ENCODE measurements around the gene ING1.
"Not testable (repeated sequence)": the region's sequence is repeated elsewhere in the genome, so short reads cannot be mapped to it uniquely, and the experiment has no call there.

ING1 gene, protein sequence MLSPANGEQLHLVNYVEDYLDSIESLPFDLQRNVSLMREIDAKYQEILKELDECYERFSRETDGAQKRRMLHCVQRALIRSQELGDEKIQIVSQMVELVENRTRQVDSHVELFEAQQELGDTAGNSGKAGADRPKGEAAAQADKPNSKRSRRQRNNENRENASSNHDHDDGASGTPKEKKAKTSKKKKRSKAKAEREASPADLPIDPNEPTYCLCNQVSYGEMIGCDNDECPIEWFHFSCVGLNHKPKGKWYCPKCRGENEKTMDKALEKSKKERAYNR

DNA sequence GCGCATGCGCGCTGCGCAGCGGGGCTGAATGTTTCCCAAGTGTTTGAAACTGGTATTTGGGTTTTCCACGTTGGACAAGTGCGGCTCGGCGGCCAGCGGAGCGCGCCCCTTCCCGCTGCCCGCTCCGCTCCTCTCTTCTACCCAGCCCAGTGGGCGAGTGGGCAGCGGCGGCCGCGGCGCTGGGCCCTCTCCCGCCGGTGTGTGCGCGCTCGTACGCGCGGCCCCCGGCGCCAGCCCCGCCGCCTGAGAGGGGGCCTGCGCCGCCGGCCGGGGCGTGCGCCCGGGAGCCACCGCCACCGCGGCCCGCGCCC is at the start of gene ING1:
Gene ING1 (plus strand): TSS at position 59 of the 311 bp plus-strand sequence. CDS start 450 bp downstream, outside the sequence.
- DNase-seq: no peak

DNA sequence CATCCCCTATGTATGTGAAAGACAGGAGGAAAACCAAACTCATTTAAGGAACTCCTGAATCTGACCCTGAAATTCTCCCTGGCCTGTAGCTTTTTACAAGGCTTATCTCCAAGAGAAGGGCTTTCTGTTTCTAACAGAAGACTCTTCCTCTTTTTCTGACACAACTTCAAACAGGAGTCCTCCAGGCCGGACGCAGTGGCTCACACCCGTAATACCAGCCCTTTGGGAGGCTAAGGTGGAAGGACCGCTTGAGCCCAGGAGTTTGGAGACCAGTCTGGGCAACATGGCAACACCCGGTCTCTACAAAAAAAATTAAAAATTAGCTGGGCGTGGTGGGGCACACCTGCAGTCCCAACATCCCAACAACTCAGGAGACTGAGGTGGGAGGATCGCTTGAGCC is 49.5 kb upstream of the ING1 start:
- peak; percentile 23 for DNase-seq

DNA sequence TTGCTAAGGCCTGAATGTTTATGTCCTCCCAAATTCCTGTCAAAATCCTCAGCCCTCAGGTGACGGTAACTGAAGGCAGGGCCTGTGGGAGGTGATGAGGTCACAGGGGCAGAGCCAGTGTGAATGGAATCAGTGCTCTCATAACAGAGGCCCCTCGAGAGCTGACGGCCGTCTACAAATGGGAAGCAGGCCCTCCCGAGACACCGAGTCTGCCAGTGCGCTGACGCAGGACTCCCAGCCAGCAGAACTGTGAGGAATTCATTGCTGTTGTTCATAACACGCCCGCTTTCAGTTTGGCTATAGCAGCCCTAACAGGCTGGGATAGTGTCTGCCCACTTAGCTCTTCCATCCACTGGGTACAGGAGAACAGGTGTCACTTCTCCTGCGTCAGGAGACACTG is 48.8 kb upstream of the ING1 start:
- DNase-seq: no peak

DNA sequence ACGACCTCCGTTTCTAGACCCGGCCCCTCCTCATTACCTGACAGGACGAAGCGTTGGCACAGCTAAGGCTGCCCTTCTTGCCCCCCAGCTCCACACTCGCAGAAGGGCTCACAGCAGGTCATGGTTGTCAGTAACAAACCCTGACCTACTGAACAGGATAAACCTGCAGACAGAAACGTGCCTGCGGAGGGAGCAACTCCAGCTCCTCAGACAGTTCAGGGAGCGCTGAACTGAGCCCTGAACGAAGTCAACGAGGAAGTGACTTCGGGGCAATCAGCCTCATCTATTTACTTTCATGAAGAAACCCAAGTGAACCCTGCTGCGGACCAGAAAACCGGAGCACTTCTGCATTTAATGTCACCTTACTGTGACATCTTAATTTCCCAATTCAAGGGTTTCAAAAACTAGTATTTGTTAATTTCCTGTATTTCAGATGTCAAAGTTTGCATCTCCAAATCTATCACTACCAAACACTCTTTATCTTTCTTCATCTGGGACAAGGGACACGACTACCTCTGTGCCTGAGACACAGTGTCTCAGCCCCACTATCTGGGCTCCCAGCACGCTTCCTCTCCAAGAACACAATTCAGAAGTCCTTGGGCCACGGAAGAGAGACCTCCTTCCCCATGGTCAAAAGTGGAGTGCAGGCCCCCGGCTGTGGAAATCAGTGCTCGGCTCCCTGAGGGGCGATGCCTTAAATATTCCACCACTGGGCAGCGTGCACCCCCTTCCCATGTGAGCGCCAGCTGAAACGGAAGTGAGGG is 47.8 kb upstream of the ING1 start:
- peak; percentile 70 for DNase-seq

DNA sequence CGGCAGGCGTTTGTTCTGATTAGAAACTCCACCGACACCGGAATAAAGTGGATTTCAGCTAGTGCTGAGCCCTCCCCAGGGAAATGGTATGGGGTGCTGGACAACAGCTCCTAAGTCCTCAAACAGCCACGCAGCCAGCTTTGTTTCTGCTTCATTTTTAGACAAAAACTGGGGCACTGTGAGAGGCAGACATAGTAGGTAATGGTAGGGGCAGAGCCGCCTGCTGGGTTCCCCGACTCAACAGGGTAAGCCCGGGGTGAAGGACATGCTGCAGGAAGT is 47.3 kb upstream of the ING1 start:
- no peak for DNase-seq

DNA sequence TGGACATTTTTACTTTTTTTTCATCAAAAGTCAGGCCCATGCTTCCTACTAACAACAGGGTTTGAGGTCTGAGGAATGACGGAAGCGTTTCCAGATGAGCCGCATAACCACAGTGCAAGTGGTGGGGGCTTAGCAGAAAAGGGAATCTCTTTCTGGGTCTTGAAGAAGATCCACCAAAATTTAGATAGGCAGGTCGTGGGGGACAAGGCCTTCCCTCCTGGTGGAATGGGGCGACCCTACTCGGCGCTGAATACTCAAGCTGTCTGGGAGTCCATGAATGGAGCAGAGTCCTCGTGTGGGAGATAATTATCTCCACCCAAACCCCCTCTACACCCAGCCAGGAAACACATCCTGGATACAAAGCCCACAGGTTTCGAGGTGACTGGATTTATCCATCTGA is 44.5 kb upstream of the ING1 start:
- no peak for DNase-seq

DNA sequence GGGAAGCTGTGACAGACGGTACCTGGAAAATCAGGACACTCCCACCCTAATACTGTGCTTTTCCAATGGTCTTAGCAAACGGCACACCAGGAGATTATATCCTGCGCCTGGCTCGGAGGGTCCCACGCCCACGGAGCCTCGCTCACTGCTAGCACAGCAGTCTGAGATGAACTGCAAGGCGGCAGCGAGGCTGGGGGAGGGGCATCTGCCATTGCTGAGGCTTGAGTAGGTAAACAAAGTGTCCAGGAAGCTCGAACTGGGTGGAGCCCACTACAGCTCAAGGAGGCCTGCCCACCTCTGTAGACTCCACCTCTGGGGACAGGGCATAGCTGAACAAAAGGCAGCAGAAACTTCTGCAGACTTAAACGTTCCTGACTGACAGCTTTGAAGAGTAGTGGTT is 43.7 kb upstream of the ING1 start:
- not testable (repeated sequence) for DNase-seq

DNA sequence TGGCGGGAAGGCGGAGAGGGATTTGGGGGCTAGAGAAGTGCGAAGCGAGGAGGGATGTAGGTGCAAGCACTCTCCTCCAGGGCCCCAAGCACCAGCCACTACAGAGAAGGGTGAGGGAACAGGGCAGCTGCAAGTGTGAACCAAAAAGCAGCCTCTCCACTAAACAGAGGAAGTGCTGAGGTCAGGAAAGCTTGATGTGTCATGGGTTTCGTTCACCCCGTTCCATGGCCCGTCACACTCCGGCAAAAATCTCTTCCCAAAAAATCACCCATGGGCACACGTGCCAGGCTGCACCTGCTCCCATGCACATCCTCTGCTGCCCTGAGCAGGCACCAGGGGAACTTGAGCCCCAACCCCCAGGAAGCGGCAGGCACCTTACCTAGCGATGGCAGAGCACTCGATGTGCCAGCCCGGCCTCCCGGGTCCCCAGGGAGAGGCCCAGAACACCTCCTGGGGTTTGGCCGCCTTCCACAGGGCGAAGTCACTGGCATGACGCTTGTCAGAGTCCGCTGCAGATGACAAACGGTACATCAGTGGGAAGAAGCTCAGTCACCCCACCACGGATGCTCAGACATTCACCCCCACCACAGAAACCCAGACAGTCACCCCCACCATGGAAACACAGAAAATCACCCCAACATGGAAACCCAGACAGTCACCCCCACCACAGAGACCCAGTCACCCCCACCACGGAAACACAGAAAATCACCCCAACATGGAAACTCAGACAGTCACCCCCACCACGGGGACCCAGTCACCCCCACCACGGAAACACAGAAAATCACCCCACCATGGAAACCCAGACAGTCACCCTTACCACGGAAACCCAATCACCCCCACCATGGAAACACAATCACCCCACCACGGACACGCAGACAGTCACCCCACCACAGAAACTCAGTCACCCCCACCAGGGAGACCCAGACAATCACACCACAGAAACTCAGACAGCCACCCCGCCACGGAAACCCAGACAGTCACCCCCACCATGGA is 36.6 kb upstream of the ING1 start:
- DNase-seq: no peak

DNA sequence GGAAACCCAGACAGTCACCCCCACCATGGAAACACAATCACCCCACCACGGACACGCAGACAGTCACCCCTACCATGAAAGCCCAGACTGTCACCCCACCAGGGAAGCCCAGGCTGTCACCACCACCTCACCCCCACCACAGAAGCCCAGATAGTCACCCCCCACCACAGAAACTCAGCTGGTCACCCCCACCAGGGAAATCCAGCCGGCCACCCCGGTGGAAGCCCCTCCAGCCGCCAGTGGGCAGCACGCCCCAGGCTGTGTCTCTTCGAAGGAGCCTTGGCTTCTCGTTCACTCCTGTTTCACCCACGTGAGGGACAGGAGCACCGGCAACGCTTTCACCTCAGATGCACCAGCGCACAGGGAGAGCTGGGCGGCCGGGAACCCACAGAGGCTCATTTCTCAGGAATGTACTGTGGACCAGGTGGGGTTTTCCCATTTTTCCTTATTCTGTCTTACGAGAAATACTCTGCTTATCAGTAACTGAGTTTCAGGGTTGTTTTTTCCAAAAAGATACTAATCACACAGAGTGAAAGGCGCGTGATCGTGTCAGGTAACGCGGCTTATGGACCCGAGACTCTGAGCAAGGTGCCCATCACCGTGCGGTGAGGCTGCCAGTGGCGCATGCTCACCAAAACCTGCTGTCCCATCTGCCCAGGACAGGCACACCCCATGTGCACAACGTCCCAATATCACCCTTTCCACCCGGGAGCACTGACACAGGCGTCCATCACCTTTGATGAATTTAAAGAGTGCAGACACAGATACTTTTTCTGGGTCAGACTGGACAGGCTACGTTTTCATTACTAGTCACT is 35.6 kb upstream of the ING1 start:
- no peak for DNase-seq

DNA sequence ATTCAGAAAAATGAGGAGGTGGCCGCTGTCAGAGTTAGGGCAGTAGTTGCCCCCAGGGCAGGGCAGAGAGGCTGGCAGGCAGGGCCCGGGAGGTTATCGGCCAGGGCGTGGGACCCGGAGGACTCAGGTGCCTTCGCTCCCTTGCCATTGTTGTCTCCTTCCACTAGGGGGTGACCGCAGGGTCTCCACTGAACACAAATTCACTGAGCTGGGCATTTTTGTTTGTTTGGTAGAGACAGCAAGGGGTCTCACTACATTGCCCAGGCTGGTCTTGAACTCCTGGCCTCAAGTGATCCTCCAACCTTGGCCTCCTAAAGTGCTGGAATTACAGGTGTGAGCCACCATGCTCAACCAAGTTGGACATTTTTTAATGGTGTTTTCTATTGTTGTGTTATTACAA is 32.6 kb upstream of the ING1 start:
- no peak for DNase-seq

DNA sequence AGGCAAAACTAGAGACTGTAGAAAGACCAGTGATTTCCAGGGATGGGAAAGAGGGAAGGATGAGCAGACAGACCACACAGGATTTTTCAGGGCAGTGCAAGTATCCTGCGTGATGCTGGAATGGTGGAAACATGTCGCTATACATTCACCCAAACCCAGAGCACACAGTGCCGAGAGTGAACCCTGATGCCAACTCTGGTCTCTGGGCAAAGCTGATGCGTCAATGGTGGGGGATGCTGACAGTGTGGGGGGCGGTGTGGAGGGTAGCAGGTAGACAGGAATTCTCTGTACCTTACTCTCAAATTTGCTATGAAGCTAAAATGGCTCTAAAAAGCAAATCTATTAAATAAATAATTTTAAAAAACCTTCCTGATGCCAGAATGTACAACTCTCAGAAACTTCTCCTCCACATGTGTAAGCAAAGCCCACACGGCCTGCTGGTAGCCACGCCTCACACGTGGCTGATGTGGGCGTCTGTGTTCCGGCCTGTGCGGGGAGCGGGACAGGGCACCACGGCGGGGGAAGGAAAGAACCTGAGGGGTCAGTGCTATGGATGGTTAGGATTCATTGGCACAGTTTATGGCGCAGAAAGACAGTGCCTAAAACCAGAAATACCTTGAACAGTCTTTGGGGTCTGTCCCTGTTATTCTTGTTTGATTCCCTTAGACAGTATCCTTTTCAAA is 31.5 kb upstream of the ING1 start:
- DNase-seq: no peak

DNA sequence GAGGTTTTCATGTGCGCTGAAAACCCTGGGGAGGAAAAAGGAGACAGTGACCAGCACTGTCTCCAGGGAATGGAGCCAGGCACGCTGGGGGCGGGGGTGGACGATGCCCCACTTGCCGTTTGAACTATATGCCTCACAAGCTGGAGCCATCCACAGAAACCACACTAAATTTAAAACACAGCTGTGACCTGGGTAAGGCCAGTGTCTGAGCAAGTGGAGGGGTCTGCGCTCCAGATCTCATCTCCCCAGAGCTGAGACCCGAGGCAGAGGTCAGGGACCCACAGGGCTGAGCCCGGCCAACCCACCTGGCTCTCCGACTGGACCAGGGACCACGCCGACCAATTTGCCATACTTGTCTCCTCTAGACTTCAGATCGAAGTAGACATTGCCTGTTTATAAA is 30.8 kb upstream of the ING1 start:
- DNase-seq: no peak

DNA sequence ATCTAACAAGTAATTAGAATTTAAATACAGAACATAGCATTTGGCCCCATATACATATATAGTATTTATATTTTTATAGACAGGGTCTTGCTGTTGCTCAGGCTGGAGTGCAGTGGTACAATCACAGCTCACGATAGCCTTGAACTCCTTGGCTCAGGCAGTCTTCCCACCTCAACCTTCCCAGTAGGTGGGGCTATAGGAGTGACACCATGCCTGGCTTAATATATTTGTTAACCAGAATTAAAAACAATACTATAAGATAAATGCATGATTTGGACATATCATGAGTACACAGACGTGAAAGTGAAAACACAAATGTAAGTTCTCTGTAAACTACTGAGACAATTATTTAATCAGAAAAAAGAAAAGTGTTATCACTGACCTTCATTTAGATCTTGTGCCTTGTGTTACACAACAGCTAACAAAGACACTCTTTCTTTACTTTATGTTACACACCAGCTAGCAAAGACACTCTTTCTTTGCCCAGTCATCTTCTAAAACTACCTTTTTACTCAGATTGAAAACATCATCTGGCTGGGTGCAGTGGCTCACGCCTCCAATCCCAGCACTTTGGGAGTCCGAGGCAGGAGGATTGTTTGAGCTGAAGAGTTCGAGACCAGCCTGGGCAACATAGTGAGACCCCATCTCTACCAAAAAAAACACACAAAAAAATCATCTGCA is 30.2 kb upstream of the ING1 start:
- DNase-seq: no peak

DNA sequence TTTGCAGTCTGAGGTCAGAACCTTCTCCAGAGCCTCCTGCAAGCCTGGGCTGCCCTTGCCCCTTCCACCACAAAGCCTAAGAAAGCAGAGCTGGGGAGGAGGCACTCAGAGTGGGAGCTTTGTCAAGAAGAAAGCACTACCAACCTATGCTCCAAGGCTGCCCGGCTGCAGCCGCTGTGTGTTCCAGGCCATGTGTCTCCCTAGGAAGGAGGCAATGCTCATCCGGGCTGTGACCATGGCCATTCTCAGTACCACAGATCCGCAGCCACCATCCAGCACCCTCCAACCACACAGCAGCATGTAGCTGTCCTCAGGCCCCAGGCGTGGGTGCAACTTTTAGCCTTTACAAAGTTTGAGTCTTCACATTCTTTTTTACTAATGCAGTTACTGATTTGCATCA is 29.6 kb upstream of the ING1 start:
- no peak for DNase-seq

DNA sequence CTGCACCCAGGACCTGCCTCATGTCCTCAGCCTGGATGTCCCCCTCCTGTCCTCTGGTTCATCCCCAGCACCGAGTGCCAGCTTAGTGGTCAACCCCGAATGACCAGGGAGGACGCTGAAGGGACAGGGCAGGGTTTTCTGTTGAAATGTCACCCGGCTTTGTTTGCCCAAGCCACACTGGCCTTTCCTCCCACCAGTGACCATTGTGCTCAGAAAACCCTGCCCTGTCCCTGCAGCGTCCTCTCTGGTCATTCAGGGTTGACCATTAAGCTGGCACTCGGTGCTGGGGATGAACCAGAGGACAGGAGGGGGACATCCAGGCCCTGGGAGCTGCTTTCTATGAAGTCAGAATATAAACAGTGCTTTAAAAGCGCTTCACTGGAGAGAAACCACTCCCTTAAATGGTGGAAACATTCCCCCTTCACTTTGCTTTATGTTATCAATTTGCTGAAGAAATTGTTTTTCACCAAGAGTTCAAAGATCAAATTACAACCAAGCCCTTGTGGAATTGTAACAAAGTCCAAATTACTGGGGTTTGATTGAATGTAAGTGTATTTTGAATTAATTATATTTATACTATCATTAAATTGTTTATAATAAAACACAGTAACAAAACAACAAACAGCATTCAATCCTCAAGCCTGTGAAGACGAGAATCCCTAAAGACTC is 29.0 kb upstream of the ING1 start:
- no peak for DNase-seq

DNA sequence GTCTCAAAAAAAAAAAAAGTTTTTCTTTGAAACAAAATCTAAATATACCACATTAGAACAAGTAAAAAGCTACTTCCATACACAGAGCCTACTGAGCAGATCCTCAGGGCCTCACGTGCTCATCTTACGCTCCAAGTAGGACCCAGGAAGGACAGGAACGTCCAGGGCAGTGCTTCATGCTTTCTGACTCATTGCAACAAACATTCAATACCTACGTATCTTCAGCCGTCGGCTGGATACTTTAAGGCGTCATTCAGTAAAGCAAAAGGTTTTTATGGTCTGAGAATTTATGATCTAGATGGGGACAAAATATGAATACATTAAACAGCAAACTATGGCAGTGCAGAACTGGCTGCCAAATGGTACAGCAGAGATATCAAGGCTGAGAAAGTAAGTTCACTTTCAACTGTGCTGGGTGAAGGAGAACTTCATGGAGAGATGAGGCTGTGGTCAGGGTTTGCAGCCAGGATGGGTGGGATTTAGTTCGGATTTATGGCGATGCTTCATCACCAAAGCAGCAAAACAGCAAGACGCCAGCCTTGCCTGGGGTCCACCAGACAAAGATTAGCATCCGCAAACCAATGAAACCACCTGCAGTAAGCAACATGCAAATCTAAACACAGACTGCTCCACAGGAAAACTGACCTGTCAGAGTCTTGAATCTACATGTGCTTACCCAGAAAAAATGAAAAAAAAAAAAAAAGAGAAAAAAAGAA is 28.0 kb upstream of the ING1 start:
- no peak for DNase-seq

DNA sequence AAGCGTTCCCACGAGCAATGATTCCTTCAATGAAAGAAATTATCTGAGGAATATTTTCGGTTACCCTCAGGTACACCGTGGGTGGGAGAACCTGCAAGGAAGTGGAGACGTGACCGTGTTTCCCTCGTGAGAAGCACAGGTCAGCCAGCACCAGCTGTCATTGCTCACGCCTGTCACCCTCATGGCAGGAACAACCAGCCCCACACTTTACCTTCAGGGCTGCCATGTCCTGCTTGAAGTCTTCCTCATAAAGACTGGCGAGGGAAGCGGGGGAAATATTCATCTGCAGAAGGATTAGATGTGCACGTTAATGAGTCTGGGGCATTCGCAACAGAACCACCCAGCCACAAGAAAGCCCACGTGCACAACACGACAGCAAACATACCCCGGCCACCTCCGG is 25.8 kb upstream of the ING1 start:
- no peak for DNase-seq

DNA sequence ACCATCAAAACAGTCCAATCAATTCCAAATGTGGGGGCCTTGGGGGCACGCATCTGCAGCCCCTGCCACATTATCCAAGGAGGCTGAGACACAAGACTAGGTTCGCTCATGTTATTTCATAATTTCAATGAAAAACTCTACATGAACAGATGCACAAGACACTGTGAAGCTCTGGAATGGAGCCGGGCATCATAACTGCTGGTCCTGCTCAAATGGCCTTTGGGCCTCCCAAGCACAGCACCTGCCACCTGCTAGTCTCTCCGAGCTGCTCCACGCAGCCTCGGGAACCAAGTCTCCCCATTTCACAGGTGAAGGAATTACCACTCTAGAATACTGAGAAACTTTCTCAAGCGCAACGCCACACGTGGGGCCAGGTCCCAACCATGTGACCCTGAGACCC is 24.5 kb upstream of the ING1 start:
- DNase-seq: no peak

DNA sequence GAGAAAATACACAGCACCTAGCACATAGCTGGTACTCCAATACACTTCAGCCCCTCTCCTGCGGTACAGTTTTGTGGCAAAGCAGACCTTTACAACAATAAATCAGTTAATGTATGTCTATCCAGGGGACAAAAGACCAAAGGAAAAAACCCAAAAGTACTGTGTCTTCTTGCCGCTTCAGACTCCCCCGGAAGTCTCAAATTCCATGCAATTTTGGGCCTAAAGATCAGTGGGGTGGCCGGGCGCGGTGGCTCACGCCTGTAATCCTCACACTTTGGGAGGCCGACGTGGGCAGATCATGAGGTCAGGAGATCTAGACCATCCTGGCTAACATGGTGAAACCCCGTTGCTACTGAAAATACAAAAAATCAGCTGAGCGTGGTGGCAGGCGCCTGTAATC is 23.8 kb upstream of the ING1 start:
- DNase-seq: no peak

DNA sequence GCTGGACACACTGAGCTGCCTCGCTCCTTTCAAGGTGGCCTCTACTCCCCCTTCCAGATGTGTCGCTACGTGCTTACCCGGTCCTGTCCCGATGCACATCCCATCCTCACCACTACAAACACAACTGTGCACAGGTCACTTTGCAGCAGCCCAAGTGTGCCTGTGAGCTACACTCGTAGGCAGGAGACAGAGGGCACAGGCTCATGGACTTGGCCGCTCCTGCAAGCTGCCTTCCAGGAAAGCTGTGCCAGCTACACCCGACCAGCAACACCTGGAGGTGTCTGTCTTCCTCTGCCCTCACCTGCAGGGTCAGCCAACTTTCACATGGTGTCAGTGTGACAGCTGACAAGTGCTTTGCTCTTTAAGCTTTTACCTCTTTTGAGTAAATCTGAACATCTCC is 23.0 kb upstream of the ING1 start:
- no peak for DNase-seq

DNA sequence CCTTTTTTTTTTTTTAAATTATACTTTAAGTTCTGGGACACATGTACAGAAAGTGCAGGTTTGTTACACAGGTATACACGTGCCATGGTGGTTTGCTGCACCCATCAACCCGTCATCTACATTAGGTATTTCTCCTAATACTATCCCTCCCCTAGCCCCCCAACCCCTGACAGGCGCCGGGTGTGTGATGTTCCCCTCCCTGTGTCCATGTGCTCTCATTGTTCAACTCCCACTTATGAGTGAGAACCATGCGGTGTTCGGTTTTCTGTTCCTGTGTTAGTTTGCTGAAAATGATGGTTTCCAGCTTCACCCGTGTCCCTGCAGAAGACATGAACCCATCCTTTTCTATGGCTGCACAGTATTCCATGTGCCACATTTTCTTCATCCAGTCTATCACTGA is 17.7 kb upstream of the ING1 start:
- not testable (repeated sequence) for DNase-seq

Data from GF-D8 (cell line).